HepG2 (cell line): ENCODE measurements around the gene FKBP8. TPM values are rescaled to one million over a fixed set of nuclear protein-coding genes. Genes with fewer than 3 reads are reported as not detected.

Experiments
- AHR ChIP-seq: IDR thresholded peaks from 2 replicates; pipeline ENCODE4 v1.6.1; 2018; ENCODE audit warnings: missing genetic modification reagents, missing compliant biosample characterization
- ARHGAP35 ChIP-seq: sonication (generic); formaldehyde crosslinking; IDR thresholded peaks from 2 replicates; pipeline ENCODE4 v1.9.0; 2022; ENCODE audit warnings: mild to moderate bottlenecking, inconsistent platforms, moderate library complexity, missing genetic modification reagents, borderline replicate concordance
- EEA1 ChIP-seq: sonication (generic); formaldehyde crosslinking; IDR thresholded peaks from 2 replicates; pipeline ENCODE4 v1.5.1; 2020; ENCODE audit warnings: mild to moderate bottlenecking, missing genetic modification reagents, borderline replicate concordance
- FOSL1 ChIP-seq: sonication (generic); formaldehyde crosslinking; IDR thresholded peaks from 2 replicates; pipeline ENCODE4 v1.9.0; 2021; ENCODE audit warnings: missing genetic modification reagents, borderline replicate concordance
- HHEX ChIP-seq: IDR thresholded peaks from 2 replicates; pipeline ENCODE4 v1.6.1; 2016; ENCODE audit warnings: control low read depth
- MTA1 ChIP-seq: sonication (generic); formaldehyde crosslinking; IDR thresholded peaks from 2 replicates; pipeline ENCODE4 v1.4.0; 2020; ENCODE audit warnings: missing genetic modification reagents, mild to moderate bottlenecking, borderline replicate concordance
- PAF1 ChIP-seq: IDR thresholded peaks from 2 replicates; pipeline ENCODE4 v1.6.1; 2016; ENCODE audit warnings: missing genetic modification reagents, missing compliant biosample characterization
- POLR2AphosphoS2 ChIP-seq: IDR thresholded peaks from 2 replicates; pipeline ENCODE4 v1.6.1; 2011; ENCODE audit warnings: low read depth, low read length, improper control_type of control experiment
- REXO4 ChIP-seq: sonication (generic); formaldehyde crosslinking; IDR thresholded peaks from 2 replicates; pipeline ENCODE4 v1.8.0; 2022; ENCODE audit warnings: missing genetic modification reagents, mild to moderate bottlenecking, borderline replicate concordance
- XBP1 ChIP-seq: sonication (generic); formaldehyde crosslinking; IDR thresholded peaks from 2 replicates; pipeline ENCODE4 v1.5.0; 2020; ENCODE audit warnings: missing genetic modification reagents
- ZNF160 ChIP-seq: sonication (generic); formaldehyde crosslinking; IDR thresholded peaks from 2 replicates; pipeline ENCODE4 v1.8.0; 2022; ENCODE audit warnings: mild to moderate bottlenecking, inconsistent platforms, missing genetic modification reagents
- ZNF382 ChIP-seq: sonication (generic); formaldehyde crosslinking; IDR thresholded peaks from 2 replicates; pipeline ENCODE4 v1.5.0; 2020; ENCODE audit warnings: missing genetic modification reagents, mild to moderate bottlenecking, borderline replicate concordance
- ZNF383 ChIP-seq: sonication (generic); formaldehyde crosslinking; IDR thresholded peaks from 2 replicates; pipeline ENCODE4 v1.4.0; 2020; ENCODE audit warnings: missing genetic modification reagents, mild to moderate bottlenecking, borderline replicate concordance
- ZNF432 ChIP-seq: sonication (generic); formaldehyde crosslinking; IDR thresholded peaks from 2 replicates; pipeline ENCODE4 v1.5.0; 2020; ENCODE audit warnings: missing genetic modification reagents, mild to moderate bottlenecking, borderline replicate concordance
- ZNF816 ChIP-seq: sonication (generic); formaldehyde crosslinking; IDR thresholded peaks from 2 replicates; pipeline ENCODE4 v1.8.0; 2022; ENCODE audit warnings: missing genetic modification reagents, mild to moderate bottlenecking, borderline replicate concordance
- ZSCAN22 ChIP-seq: sonication (generic); formaldehyde crosslinking; IDR thresholded peaks from 2 replicates; pipeline ENCODE4 v1.4.0; 2020; ENCODE audit warnings: mild to moderate bottlenecking, missing genetic modification reagents
- ZSCAN29 ChIP-seq: sonication (generic); formaldehyde crosslinking; conservative IDR thresholded peaks from 2 replicates; pipeline ENCODE4 v1.4.0; 2020; ENCODE audit warnings: mild to moderate bottlenecking, missing genetic modification reagents
- polyA plus RNA-seq, 8 experiments: library from polyadenylated mRNA; depleted of rRNA in 3 of 8; stranded (reverse) in 7 of 8; unstranded in 1 of 8; fragments of >200 nt; fragmentation: Illumina TruSeq in 4 of 8; extraction: Trizol in 4 of 8; gene quantifications; 2 replicates each; pipeline versions ENCODE4 v1.2.1 to v1.2.3, GENCODE V29; 2011 to 2016; ENCODE audit warnings: low read depth in 4 of 8, missing spikeins in 1 of 8, mixed read lengths in 1 of 8; ENCODE audit not compliant: insufficient read depth in 1 of 8
- total RNA-seq, 5 experiments: library from RNA; depleted of rRNA; stranded (reverse); fragments of >200 nt; fragmentation: Illumina TruSeq; extraction: Trizol; gene quantifications; 2 replicates each; pipeline ENCODE4 v1.2.3, GENCODE V29; 2016; ENCODE audit warnings: low read depth in 1 of 5
- TF ChIP-seq, protein P1 (sequence below): sonication (generic); formaldehyde crosslinking; IDR thresholded peaks from 2 replicates; pipeline ENCODE4 v1.5.0; 2020; ENCODE audit warnings: mild to moderate bottlenecking, missing genetic modification reagents, borderline replicate concordance
- TF ChIP-seq, protein P2 (sequence below): sonication (generic); formaldehyde crosslinking; IDR thresholded peaks from 2 replicates; pipeline ENCODE4 v1.4.0; 2020; ENCODE audit warnings: mild to moderate bottlenecking, missing genetic modification reagents
- TF ChIP-seq, protein P3 (sequence below): IDR thresholded peaks from 2 replicates; pipeline ENCODE4 v1.6.1; 2016
- TF ChIP-seq, protein P4 (sequence below): sonication (generic); formaldehyde crosslinking; IDR thresholded peaks from 2 replicates; pipeline ENCODE4 v1.4.0; 2020; ENCODE audit warnings: mild to moderate bottlenecking, missing genetic modification reagents

FKBP8 gene
- total and polyA plus RNA-seq, 2 of the 13 experiments (the other 11 are each of a cell fraction or from before 2014, with no cell fraction given): 81.7 to 93.9 TPM

DNA sequence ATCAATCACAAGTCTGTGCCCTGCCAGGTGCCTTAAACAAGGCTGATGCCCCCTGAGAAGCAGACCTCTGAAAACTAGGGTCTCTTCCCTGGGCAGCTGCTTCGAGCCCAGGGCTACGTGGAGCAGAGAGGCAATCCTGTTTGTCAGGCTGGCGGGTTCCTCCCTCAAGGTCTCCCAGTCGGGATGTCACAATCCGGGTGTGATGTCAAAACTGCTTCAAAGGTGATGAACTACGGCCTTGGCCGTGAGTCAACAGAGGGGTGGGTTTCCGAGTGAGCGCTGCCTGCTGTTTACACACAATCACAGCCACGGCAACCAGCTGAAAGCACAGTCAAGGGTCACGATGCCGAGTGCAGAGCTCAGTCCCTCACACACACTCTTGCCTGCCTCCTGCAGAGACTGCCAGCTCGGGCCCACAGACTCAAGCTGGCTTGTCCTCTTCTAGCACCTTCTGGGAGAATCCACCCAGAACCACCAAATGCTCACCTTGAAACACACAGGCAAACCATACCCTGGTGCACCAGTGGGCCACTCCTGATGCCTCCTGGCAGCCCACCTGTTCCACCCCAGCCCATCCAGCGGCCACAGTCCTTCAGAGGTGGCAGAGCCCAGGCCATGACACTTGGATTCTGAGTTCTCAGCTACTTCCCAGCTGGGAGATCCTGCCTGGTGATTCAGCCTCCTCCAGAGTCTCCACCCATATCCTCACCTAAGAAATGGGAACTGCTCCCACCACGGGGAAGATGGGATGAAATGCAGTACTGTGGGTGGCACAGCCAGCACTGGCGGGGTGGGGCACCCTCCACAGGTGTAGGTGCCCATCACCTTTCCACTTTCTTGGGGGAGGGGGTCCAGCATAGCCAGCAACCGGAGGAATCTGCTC is 28.3 kb downstream of the FKBP8 start (continued):
- TF ChIP-seq AHR: peak; percentile 55; the same call in 1 of the 2 replicates
- TF ChIP-seq ZNF816: peak; percentile 95
- TF ChIP-seq ZNF160 (CRISPR knock-in tag): peak; percentile 91
- TF ChIP-seq ARHGAP35: peak; percentile 89
- peak; percentile 94 for TF ChIP-seq ZSCAN29 (CRISPR knock-in tag)
- 0 out of 2 replicates have a peak, but pooled peaks have one; percentile 24 for TF ChIP-seq ZSCAN22 (CRISPR knock-in tag)
- TF ChIP-seq, protein P1, sequence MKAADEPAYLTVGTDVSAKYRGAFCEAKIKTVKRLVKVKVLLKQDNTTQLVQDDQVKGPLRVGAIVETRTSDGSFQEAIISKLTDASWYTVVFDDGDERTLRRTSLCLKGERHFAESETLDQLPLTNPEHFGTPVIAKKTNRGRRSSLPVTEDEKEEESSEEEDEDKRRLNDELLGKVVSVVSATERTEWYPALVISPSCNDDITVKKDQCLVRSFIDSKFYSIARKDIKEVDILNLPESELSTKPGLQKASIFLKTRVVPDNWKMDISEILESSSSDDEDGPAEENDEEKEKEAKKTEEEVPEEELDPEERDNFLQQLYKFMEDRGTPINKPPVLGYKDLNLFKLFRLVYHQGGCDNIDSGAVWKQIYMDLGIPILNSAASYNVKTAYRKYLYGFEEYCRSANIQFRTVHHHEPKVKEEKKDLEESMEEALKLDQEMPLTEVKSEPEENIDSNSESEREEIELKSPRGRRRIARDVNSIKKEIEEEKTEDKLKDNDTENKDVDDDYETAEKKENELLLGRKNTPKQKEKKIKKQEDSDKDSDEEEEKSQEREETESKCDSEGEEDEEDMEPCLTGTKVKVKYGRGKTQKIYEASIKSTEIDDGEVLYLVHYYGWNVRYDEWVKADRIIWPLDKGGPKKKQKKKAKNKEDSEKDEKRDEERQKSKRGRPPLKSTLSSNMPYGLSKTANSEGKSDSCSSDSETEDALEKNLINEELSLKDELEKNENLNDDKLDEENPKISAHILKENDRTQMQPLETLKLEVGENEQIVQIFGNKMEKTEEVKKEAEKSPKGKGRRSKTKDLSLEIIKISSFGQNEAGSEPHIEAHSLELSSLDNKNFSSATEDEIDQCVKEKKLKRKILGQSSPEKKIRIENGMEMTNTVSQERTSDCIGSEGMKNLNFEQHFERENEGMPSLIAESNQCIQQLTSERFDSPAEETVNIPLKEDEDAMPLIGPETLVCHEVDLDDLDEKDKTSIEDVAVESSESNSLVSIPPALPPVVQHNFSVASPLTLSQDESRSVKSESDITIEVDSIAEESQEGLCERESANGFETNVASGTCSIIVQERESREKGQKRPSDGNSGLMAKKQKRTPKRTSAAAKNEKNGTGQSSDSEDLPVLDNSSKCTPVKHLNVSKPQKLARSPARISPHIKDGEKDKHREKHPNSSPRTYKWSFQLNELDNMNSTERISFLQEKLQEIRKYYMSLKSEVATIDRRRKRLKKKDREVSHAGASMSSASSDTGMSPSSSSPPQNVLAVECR (CRISPR knock-in tag): peak; percentile 99
- no peak for TF ChIP-seq ZNF382 (CRISPR knock-in tag)
- TF ChIP-seq XBP1 (CRISPR knock-in tag): no peak
- TF ChIP-seq REXO4: no peak
- no peak for TF ChIP-seq ZNF432 (CRISPR knock-in tag)
- TF ChIP-seq, protein P2, sequence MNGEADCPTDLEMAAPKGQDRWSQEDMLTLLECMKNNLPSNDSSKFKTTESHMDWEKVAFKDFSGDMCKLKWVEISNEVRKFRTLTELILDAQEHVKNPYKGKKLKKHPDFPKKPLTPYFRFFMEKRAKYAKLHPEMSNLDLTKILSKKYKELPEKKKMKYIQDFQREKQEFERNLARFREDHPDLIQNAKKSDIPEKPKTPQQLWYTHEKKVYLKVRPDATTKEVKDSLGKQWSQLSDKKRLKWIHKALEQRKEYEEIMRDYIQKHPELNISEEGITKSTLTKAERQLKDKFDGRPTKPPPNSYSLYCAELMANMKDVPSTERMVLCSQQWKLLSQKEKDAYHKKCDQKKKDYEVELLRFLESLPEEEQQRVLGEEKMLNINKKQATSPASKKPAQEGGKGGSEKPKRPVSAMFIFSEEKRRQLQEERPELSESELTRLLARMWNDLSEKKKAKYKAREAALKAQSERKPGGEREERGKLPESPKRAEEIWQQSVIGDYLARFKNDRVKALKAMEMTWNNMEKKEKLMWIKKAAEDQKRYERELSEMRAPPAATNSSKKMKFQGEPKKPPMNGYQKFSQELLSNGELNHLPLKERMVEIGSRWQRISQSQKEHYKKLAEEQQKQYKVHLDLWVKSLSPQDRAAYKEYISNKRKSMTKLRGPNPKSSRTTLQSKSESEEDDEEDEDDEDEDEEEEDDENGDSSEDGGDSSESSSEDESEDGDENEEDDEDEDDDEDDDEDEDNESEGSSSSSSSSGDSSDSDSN (CRISPR knock-in tag): peak; percentile 89
- peak; percentile 85; the same call in 1 of the 2 replicates for TF ChIP-seq ZNF383 (CRISPR knock-in tag)
- peak; percentile 58; the same call in 1 of the 2 replicates for TF ChIP-seq FOSL1 (CRISPR knock-in tag)
- TF ChIP-seq MTA1 (CRISPR knock-in tag): peak; percentile 99
- no peak for TF ChIP-seq POLR2AphosphoS2
- TF ChIP-seq, protein P3, sequence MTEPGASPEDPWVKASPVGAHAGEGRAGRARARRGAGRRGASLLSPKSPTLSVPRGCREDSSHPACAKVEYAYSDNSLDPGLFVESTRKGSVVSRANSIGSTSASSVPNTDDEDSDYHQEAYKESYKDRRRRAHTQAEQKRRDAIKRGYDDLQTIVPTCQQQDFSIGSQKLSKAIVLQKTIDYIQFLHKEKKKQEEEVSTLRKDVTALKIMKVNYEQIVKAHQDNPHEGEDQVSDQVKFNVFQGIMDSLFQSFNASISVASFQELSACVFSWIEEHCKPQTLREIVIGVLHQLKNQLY (CRISPR knock-in tag): peak; percentile 97
- TF ChIP-seq PAF1: no peak
- peak; percentile 73 for TF ChIP-seq HHEX (CRISPR knock-in tag)
- TF ChIP-seq, protein P4, sequence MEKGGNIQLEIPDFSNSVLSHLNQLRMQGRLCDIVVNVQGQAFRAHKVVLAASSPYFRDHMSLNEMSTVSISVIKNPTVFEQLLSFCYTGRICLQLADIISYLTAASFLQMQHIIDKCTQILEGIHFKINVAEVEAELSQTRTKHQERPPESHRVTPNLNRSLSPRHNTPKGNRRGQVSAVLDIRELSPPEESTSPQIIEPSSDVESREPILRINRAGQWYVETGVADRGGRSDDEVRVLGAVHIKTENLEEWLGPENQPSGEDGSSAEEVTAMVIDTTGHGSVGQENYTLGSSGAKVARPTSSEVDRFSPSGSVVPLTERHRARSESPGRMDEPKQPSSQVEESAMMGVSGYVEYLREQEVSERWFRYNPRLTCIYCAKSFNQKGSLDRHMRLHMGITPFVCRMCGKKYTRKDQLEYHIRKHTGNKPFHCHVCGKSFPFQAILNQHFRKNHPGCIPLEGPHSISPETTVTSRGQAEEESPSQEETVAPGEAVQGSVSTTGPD (CRISPR knock-in tag): no peak
- TF ChIP-seq EEA1: no peak
